Measurements from ENCODE around the gene DHH. TPM values are rescaled to one million over a fixed set of nuclear protein-coding genes. Genes with fewer than 3 reads are reported as not detected.

Gene DHH
- total RNA-seq, 1 donor from 2014 or later, result 1.5 TPM

DNA sequence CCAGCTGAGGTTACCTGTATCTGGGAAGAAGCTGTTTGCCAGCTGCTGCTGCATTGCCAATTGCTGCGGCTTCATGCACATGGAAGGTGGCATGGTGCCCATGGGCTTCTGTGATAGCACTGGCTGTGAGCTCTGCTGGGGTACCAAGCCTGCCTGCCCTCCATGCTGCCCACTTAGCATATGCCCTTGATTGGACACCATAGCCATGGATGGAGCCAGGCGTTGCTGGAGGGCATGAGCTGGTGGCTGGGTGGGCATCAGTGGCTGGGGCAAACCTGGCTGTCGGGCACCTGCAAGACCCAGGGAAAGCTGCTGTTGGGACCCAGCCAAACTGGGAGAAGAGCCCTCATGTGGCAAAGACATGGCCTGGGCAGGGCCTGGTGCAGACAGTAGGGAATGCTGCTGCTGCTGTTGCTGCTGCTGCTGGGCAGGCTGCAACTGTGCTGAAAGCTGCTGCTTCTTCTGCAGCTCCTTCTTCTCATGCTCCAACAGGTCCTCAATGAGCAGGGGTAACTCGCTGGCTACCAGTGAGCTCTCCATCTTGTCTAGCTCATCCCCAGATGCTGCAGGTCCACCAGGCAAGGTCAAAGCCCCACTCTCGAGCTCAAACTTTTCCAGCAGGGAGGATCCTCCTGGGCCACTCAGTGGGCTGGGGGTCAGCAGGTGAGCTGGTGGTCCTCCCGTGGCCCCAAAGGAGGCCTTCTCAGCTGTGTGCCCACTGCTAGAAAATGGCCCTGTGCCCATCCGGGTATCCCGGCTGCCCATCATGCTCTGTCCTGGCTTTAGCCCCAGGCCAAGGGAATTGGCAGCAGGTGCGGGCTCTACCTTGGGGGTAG, 57.3 kb downstream of the DHH start:
- intact Hi-C loops (cut with DNase I), result no loop called here
- Histone ChIP-seq H3K27ac (no peak overlapping the region), H3K4me1 (no peaks in the 10 kb centered on the region), H3K27me3 (no peaks in the 10 kb centered on the region), H3K9me3 (no peaks in the 10 kb centered on the region), H3K36me3 (peaks cover 0 to 91% of the 10 kb centered on the region in 2 donors), H3K4me3 (no peak overlapping the region)
- TF ChIP-seq POLR2A (IDR thresholded peaks at IDR 0.05) (no peak), POLR2AphosphoS5 (IDR thresholded peaks at IDR 0.05; ENCODE audit: insufficient read depth in 1 of 2, low read depth in 1 of 2) (no peak)
- TF ChIP-seq, protein P1, sequence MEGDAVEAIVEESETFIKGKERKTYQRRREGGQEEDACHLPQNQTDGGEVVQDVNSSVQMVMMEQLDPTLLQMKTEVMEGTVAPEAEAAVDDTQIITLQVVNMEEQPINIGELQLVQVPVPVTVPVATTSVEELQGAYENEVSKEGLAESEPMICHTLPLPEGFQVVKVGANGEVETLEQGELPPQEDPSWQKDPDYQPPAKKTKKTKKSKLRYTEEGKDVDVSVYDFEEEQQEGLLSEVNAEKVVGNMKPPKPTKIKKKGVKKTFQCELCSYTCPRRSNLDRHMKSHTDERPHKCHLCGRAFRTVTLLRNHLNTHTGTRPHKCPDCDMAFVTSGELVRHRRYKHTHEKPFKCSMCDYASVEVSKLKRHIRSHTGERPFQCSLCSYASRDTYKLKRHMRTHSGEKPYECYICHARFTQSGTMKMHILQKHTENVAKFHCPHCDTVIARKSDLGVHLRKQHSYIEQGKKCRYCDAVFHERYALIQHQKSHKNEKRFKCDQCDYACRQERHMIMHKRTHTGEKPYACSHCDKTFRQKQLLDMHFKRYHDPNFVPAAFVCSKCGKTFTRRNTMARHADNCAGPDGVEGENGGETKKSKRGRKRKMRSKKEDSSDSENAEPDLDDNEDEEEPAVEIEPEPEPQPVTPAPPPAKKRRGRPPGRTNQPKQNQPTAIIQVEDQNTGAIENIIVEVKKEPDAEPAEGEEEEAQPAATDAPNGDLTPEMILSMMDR (IDR thresholded peaks at IDR 0.05), result no peak
- no peak for DNase-seq (ENCODE audit: extremely low spot score in 2 of 2)

Small RNA genes lying within 50 kb of the gene (small RNA-seq; reads per million reads assigned to genes)
- not detected for gene RF00019

Other genes with a start within 250 kb of the DHH start
- gene DDX23, start 242.6 kb downstream of the DHH start, total RNA-seq, result 57.9 TPM
- 3.9 TPM for gene RND1, start 228.9 kb downstream of the DHH start, total RNA-seq
- gene FKBP11, start 169.3 kb downstream of the DHH start, total RNA-seq, result 16.9 TPM
- gene ARF3, start 137.3 kb downstream of the DHH start, total RNA-seq, result 56.2 TPM
- 4.7 TPM for gene WNT10B, start 123.1 kb downstream of the DHH start, total RNA-seq
- gene WNT1, start 116.5 kb downstream of the DHH start, total RNA-seq, result not detected
- not detected for gene DDN, start 95.4 kb downstream of the DHH start, total RNA-seq
- gene PRKAG1, start 76.0 kb downstream of the DHH start, total RNA-seq, result 67.0 TPM
- gene KMT2D, start 34.0 kb downstream of the DHH start, total RNA-seq, result 38.8 TPM
- gene RHEBL1, start 24.8 kb downstream of the DHH start, total RNA-seq, result 1.7 TPM
- 53.3 TPM for gene LMBR1L, start 16.0 kb upstream of the DHH start, total RNA-seq
- gene TUBA1B, start 36.6 kb upstream of the DHH start, total RNA-seq, result 638 TPM
- gene TUBA1A, start 94.3 kb upstream of the DHH start, total RNA-seq, result 236 TPM
- gene TUBA1C, start 170.3 kb upstream of the DHH start, total RNA-seq, result 218 TPM
- gene PRPH, start 200.3 kb upstream of the DHH start, total RNA-seq, result 17.2 TPM
- 4.9 TPM for gene TROAP, start 228.5 kb upstream of the DHH start, total RNA-seq
- 2.0 TPM for gene C1QL4, start 242.4 kb upstream of the DHH start, total RNA-seq

All from vagina (tissue), 2 donors.